ENCODE measurements around the gene PEF1.

Gene PEF1

DNA sequence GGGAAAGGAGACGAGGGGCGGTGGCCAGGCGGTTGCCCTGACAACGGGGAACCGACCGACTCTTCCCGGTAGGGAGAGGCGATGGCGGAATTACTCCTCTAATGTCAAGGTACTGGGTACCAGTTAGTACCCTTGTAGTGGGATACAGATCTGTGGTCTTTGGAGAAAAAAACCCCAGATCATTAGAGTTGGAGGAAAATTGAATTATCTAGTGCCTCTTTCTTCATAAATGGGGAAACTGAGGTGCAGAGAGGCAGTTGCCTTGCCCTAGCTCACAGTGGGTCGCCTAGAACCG, 545 bp upstream of the PEF1 start:
- H3K27ac ChIP-seq: peak overlapping the region; percentile 97
- TF ChIP-seq, protein P1, sequence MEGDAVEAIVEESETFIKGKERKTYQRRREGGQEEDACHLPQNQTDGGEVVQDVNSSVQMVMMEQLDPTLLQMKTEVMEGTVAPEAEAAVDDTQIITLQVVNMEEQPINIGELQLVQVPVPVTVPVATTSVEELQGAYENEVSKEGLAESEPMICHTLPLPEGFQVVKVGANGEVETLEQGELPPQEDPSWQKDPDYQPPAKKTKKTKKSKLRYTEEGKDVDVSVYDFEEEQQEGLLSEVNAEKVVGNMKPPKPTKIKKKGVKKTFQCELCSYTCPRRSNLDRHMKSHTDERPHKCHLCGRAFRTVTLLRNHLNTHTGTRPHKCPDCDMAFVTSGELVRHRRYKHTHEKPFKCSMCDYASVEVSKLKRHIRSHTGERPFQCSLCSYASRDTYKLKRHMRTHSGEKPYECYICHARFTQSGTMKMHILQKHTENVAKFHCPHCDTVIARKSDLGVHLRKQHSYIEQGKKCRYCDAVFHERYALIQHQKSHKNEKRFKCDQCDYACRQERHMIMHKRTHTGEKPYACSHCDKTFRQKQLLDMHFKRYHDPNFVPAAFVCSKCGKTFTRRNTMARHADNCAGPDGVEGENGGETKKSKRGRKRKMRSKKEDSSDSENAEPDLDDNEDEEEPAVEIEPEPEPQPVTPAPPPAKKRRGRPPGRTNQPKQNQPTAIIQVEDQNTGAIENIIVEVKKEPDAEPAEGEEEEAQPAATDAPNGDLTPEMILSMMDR (conservative IDR thresholded peaks at IDR 0.05; ENCODE audit: low read depth): no peak
- POLR2A ChIA-PET (ENCODE audit: low non-redundant PET): interaction anchor here (0.6 to 1.4 kb wide), 2 partner anchors 12 to 17 kb away, joined by 3 to 5 read pairs; no protein-coding TSS in a partner anchor

DNA sequence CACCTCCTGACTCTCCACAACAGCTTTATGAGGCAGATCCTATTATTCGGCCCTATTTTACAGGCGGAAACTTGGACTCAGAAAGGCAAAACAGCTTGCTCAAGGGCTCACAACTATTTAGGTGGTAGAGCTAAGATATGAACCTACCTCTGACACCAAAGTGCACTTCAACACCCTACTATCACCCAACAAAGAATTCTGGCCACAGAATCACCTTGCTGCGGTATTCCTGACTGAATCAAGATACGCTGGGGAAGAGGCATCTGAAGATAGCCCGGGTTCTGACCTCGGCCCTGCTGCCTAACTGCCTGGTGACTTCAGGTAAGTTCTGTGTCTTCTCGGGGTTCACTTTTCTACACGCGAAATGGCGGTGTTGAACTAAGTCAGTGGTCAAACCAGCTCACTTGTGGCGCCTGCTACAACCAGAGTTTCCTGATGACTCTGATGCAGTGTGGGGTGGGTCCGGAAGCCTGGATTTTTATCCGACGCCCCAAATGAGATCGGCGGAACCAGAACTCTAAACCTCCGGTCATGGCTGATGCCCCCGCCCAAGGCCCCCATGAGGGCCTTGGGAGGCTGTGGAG, 608 bp downstream of the PEF1 start:
- ChIA-PET CTCF (interaction anchor here (0.7 kb wide), 1 partner anchor 31 kb away, joined by 3 read pairs; no protein-coding TSS in a partner anchor), POLR2A (ENCODE audit: low non-redundant PET) (interaction anchor here (1.4 kb wide), 1 partner anchor 16 kb away, joined by 5 read pairs; no protein-coding TSS in a partner anchor)
- peak overlapping the region; percentile 97 for H3K27ac ChIP-seq

More for the DNA sequence above, 545 bp upstream of the PEF1 start:
- DNase-seq (ENCODE audit: low spot score): no peak
- CTCF ChIA-PET: interaction anchor here (0.6 to 0.8 kb wide), 2 partner anchors 18 to 258 kb away, joined by 3 read pairs; no protein-coding TSS in a partner anchor

DNA sequence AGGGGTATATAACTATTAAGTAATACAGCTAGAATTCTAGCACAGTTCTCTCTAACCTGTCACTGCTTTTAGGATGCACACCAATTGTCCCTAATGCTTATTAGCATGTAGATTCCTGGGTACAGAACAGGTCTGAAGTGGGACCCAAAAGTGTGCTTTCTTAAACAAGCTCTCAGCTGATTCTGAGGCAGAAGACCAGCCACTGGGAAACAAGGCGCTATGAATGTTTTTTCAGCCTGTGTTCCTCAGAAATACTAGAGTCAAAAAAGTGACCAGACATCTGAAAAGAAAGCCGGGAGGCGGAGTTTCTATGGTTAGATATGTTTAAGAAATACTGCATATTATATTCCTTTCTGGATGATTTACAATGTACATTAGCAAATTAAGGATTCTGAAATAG, 1.8 kb downstream of the PEF1 start:
- DNase-seq (ENCODE audit: low spot score): no peak
- H3K27ac ChIP-seq: no peak overlapping the region
- ChIA-PET POLR2A (ENCODE audit: low non-redundant PET) (no interaction called here), CTCF (interaction anchor here (0.6 to 0.7 kb wide), 2 partner anchors 24 to 111 kb away, joined by 3 to 7 read pairs; no protein-coding TSS in a partner anchor)
- TF ChIP-seq, protein P1 (conservative IDR thresholded peaks at IDR 0.05; ENCODE audit: low read depth): no peak

More for the DNA sequence above, 608 bp downstream of the PEF1 start:
- DNase-seq (ENCODE audit: low spot score): no peak
- TF ChIP-seq, protein P1 (conservative IDR thresholded peaks at IDR 0.05; ENCODE audit: low read depth): no peak

DNA sequence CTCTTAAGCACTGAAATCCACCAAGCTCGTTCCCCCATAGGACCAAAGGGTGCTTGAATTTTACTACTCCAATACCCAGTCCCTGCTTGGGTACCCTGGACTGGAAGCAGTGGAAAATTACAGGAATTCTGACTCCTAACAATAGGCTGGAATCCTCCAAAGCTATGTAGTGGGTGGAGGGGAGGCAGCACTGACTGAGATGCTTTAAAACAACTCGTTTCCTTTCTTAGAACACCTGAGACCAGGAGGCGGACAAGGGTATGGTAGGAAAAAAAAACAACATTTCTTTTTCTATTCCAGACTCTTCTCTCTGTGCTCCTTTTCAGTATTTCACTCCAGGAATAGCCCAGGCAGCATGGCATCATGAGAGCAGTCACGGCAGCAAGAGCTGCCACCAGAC, 2.3 kb downstream of the PEF1 start:
- ChIA-PET POLR2A (ENCODE audit: low non-redundant PET) (no interaction called here), CTCF (interaction anchor here (0.6 to 0.7 kb wide), 2 partner anchors 24 to 111 kb away, joined by 3 to 7 read pairs; no protein-coding TSS in a partner anchor)
- DNase-seq (ENCODE audit: low spot score): no peak

DNA sequence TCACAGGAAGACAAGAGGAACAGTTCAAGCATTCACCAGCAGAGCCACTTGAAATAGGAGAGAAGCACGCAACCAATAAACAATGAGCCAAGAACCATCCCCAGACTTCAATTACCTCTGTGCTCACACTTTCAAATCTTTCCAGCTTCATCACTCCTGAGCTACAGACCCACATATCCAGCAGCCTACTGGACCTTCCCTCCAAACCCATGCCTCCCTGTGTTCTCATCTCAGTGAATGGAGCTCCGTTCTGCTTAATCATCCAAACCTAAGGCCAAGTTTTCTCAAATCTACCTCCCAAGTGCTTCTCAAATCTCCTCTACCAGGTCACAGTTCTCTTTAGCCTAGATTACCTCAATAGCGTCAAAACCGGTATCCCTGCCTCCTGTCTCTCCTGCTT, 3.7 kb downstream of the PEF1 start:
- peak overlapping the region; percentile 96 for H3K27ac ChIP-seq
- TF ChIP-seq, protein P1 (conservative IDR thresholded peaks at IDR 0.05; ENCODE audit: low read depth): no peak
- ChIA-PET POLR2A (ENCODE audit: low non-redundant PET) (no interaction called here), CTCF (no interaction called here)
- DNase-seq (ENCODE audit: low spot score): no peak

More for the DNA sequence above, 2.3 kb downstream of the PEF1 start:
- no peak overlapping the region; the same call in 1 of the 2 replicates for H3K27ac ChIP-seq
- TF ChIP-seq, protein P1 (conservative IDR thresholded peaks at IDR 0.05; ENCODE audit: low read depth): no peak

DNA sequence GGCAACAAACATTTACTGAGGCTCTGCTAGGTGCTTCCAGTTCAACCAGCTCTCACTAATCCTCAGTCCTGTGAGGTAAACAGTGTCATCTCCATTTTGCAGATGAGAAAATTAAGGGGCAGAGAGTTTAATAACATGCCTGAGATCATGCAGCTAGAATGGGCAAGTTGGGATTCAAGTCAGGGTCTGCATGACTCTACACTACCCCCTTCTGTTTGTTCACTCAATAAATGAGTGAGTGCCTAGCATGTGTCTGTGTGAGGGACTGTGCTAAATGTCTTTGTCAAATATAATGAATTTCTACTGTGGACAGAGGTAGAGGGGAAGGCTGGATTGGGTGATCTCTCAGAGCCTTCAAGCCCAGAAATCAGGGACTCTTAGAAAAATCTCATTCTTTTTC, 4.5 kb downstream of the PEF1 start:
- no peak for DNase-seq (ENCODE audit: low spot score)
- ChIA-PET CTCF (interaction anchor here (0.6 to 0.7 kb wide), 2 partner anchors 30 to 249 kb away, joined by 3 to 5 read pairs; no protein-coding TSS in a partner anchor), POLR2A (ENCODE audit: low non-redundant PET) (no interaction called here)
- peak overlapping the region; percentile 96 for H3K27ac ChIP-seq
- TF ChIP-seq, protein P1 (conservative IDR thresholded peaks at IDR 0.05; ENCODE audit: low read depth): no peak

Data from RWPE1 (cell line).